ENCODE results near the gene SECISBP2. TPM values are rescaled to one million over a fixed set of nuclear protein-coding genes. Genes with fewer than 3 reads are reported as not detected.

The SECISBP2 gene
- polyA plus RNA-seq, 1 of the 3 experiments (the other 2 are of a cell fraction) = 21.2 TPM

- TF ChIP-seq CTCF (IDR thresholded peaks at IDR 0.05) (no peak), SIN3A (IDR thresholded peaks at IDR 0.05; ENCODE audit: borderline replicate concordance, low read depth, low read length) (no peak)
Measured at GRCh38 chr9:89352874-89353649, 34.8 kb downstream of the SECISBP2 start (continued).

GRCh38 chr9:89353989-89354388 lies 35.7 kb downstream of the SECISBP2 start:
- Histone ChIP-seq H3K4me1 (ENCODE audit: control insufficient read depth in 1 of 2, insufficient read depth in 2 of 2, low read depth in 1 of 2, low read length in 1 of 2) (peaks cover 0 to 17% of the 10 kb centered on the region in 2 experiments; a peak in 2 of 4 replicates), H4K20me1 (ENCODE audit: insufficient read depth) (no peaks in the 10 kb centered on the region), H3K79me2 (ENCODE audit: insufficient read depth) (no peaks in the 10 kb centered on the region), H3K36me3 (replicated peaks in 1 of 2; ENCODE audit: control insufficient read depth in 1 of 2, insufficient read depth in 2 of 2, low read length in 1 of 2) (peaks cover 38 to 93% of the 10 kb centered on the region in 2 experiments), H3K9me3 (no peaks in the 10 kb centered on the region), H3F3A (replicated peaks; ENCODE audit: insufficient read depth) (no peaks in the 10 kb centered on the region), H3K9me2 (no peaks in the 10 kb centered on the region), H3K4me2 (no peak overlapping the region), H3K4me3 (ENCODE audit: low read depth in 2 of 2, low read length in 1 of 2) (no peak overlapping the region), H3K27ac (ENCODE audit: low read depth in 2 of 2, low read length in 1 of 2) (no peak overlapping the region), H3K27me3 (ENCODE audit: insufficient read depth) (no peaks in the 10 kb centered on the region), H3K9ac (no peak overlapping the region), H2AFZ (ENCODE audit: low read depth) (no peak overlapping the region)
- TF ChIP-seq ZBTB33 (IDR thresholded peaks at IDR 0.05; ENCODE audit: borderline replicate concordance, low read depth) (no peak), SMC3 (IDR thresholded peaks at IDR 0.05; ENCODE audit: low read depth, low read length) (no peak), RFX5 (IDR thresholded peaks at IDR 0.05; ENCODE audit: low read length) (no peak), RCOR1 (IDR thresholded peaks at IDR 0.05; ENCODE audit: low read length) (no peak), TAF1 (IDR thresholded peaks at IDR 0.05; ENCODE audit: borderline replicate concordance, low read depth, low read length) (no peak)
- 93% methylated on average over 3 of the region's 3 CpGs for WGBS (ENCODE audit: low lambda C conversion rate)
- POLR2A ChIA-PET = no interaction called here
- DNase-seq = no peak
- CTCF ChIA-PET = interaction anchor here (0.6 kb wide), 1 partner anchor 198 kb away, joined by 3 read pairs; no protein-coding TSS in a partner anchor

- ChIA-PET CTCF (interaction anchor here (0.6 to 1.3 kb wide), 2 partner anchors 194 to 197 kb away, joined by 3 read pairs; no protein-coding TSS in a partner anchor), POLR2A (no interaction called here)
- Histone ChIP-seq H3K9ac (no peak overlapping the region), H3F3A (replicated peaks; ENCODE audit: insufficient read depth) (no peaks in the 10 kb centered on the region), H3K4me2 (no peak overlapping the region), H3K9me2 (no peaks in the 10 kb centered on the region), H2AFZ (ENCODE audit: low read depth) (no peak overlapping the region), H3K36me3 (replicated peaks in 1 of 2; ENCODE audit: control insufficient read depth in 1 of 2, insufficient read depth in 2 of 2, low read length in 1 of 2) (peaks cover 33 to 92% of the 10 kb centered on the region in 2 experiments), H3K4me3 (ENCODE audit: low read depth in 2 of 2, low read length in 1 of 2) (no peak overlapping the region), H4K20me1 (ENCODE audit: insufficient read depth) (no peaks in the 10 kb centered on the region), H3K27me3 (ENCODE audit: insufficient read depth) (no peaks in the 10 kb centered on the region), H3K79me2 (ENCODE audit: insufficient read depth) (no peaks in the 10 kb centered on the region), H3K4me1 (ENCODE audit: control insufficient read depth in 1 of 2, insufficient read depth in 2 of 2, low read depth in 1 of 2, low read length in 1 of 2) (peaks cover 0 to 19% of the 10 kb centered on the region in 2 experiments; a peak in 2 of 4 replicates), H3K27ac (ENCODE audit: low read depth in 2 of 2, low read length in 1 of 2) (no peak overlapping the region), H3K9me3 (no peaks in the 10 kb centered on the region)
- DNase-seq = no peak
- WGBS (ENCODE audit: low lambda C conversion rate) = 96% methylated on average over 5 of the region's 6 CpGs
- TF ChIP-seq TAF1 (IDR thresholded peaks at IDR 0.05; ENCODE audit: borderline replicate concordance, low read depth, low read length) (no peak), MAX (IDR thresholded peaks at IDR 0.05; ENCODE audit: low read depth) (no peak), FOXM1 (IDR thresholded peaks at IDR 0.05; ENCODE audit: low read depth) (no peak), MEF2A (IDR thresholded peaks at IDR 0.05; ENCODE audit: borderline replicate concordance, low read depth) (no peak), RXRA (IDR thresholded peaks at IDR 0.05; ENCODE audit: borderline replicate concordance, low read depth) (no peak), MXI1 (IDR thresholded peaks at IDR 0.05; ENCODE audit: low read depth, low read length) (no peak), GATA2 (CRISPR knock-in tag; IDR thresholded peaks at IDR 0.05) (no peak), EP300 (IDR thresholded peaks at IDR 0.05; ENCODE audit: borderline replicate concordance in 1 of 2, low read depth in 1 of 2, low read length in 1 of 2) (no peak), USF2 (IDR thresholded peaks at IDR 0.05; ENCODE audit: borderline replicate concordance, low read depth, low read length) (no peak), CTCF (IDR thresholded peaks at IDR 0.05) (no peak), FOXJ3 (CRISPR knock-in tag; IDR thresholded peaks at IDR 0.05) (no peak), RCOR1 (IDR thresholded peaks at IDR 0.05; ENCODE audit: low read length) (no peak)
Measured at GRCh38 chr9:89354471-89354870, 36.2 kb downstream of the SECISBP2 start.
